MM.1S (cell line): ENCODE results near the gene CCNE1.
A peak's percentile ranks its signal among the peaks of the same experiment; 100 is the strongest.

Source experiments
- EZH2 ChIP-seq: fragments of 300-600 bp; sonication (generic); optimal IDR thresholded peaks from 2 replicates; pipeline ENCODE3; 2017; ENCODE audit warnings: low read depth, mild to moderate bottlenecking, antibody characterized with exemption, low read length, mixed read lengths
- EZH2phosphoT487 ChIP-seq: fragments of 300-600 bp; sonication (generic); IDR thresholded peaks from 2 replicates; pipeline ENCODE4 v1.6.1; 2018; ENCODE audit warnings: antibody characterized with exemption, low read length
- TF ChIP-seq, protein P1 (sequence below): fragments of 300-600 bp; sonication (generic); IDR thresholded peaks from 2 replicates; pipeline ENCODE4 v1.5.1; 2016; ENCODE audit warnings: antibody characterized with exemption, low read length, mixed read lengths

DNA sequence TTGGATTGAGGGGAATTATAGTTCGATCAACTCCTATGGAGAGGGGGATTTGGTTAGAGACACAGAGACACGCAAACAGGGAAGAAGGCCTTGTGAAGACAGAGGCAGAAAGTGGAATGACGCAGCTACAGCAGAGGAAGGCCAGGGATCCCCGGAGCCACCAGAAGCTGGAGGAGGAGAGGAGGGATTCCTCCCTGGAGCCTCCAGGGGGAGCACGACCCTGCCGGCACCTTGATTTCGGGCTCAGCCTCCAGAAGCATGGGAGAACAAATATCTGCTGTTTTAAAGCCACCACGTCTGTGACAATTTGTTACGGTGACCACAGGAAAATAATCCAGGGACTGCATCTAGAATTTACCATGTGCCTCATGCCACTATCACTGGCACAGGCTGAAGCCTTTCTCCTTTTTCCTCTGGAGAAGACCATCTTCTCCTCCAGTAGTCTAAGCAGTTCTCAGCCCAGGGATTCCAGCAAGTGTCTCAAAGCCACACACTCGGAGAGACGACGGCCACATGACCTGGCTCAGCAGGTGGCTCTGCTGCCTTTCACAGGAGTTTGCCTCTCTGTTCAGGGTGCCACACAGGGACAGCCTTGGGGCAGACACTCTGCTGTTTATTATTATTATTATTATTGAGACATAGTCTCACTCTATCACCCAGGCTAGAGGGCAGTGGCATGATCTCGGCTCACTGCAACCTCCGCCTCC, 39.9 kb upstream of the CCNE1 start:
- TF ChIP-seq, protein P1, sequence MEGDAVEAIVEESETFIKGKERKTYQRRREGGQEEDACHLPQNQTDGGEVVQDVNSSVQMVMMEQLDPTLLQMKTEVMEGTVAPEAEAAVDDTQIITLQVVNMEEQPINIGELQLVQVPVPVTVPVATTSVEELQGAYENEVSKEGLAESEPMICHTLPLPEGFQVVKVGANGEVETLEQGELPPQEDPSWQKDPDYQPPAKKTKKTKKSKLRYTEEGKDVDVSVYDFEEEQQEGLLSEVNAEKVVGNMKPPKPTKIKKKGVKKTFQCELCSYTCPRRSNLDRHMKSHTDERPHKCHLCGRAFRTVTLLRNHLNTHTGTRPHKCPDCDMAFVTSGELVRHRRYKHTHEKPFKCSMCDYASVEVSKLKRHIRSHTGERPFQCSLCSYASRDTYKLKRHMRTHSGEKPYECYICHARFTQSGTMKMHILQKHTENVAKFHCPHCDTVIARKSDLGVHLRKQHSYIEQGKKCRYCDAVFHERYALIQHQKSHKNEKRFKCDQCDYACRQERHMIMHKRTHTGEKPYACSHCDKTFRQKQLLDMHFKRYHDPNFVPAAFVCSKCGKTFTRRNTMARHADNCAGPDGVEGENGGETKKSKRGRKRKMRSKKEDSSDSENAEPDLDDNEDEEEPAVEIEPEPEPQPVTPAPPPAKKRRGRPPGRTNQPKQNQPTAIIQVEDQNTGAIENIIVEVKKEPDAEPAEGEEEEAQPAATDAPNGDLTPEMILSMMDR, result peak; percentile 53
- TF ChIP-seq EZH2phosphoT487, result no peak
- TF ChIP-seq EZH2, result no peak
